ENCODE measurements around the gene CCSER1. TPM values are rescaled to one million over a fixed set of nuclear protein-coding genes. Genes with fewer than 3 reads are reported as not detected.

The CCSER1 gene
- total RNA-seq, 4 donors from 2014 or later = 3.2 to 17.3 (median 10.2) TPM

- ATAC-seq (ENCODE audit: low FRiP score) = no peak
- TF ChIP-seq CTCF (IDR thresholded peaks at IDR 0.05) = no peak
Measured at GRCh38 chr4:90254357-90254756, 127.2 kb downstream of the CCSER1 start.

GRCh38 chr4:90274175-90274574, 147.0 kb downstream of the CCSER1 start:
- ATAC-seq (ENCODE audit: low FRiP score) = no peak
- TF ChIP-seq CTCF (IDR thresholded peaks at IDR 0.05) = no peak
- DNase-seq (ENCODE audit: low spot score) = no peak

More at GRCh38 chr4:90254357-90254756, 127.2 kb downstream of the CCSER1 start:
- DNase-seq (ENCODE audit: low spot score) = no peak

- TF ChIP-seq CTCF (IDR thresholded peaks at IDR 0.05) = no peak
- ATAC-seq (ENCODE audit: low FRiP score) = no peak
Measured at GRCh38 chr4:90280954-90281353, 153.8 kb downstream of the CCSER1 start.

GRCh38 chr4:90281541-90282355, 154.6 kb downstream of the CCSER1 start:
- DNase-seq (ENCODE audit: low spot score) = no peak
- ATAC-seq (ENCODE audit: low FRiP score) = no peak
- no peak for TF ChIP-seq CTCF (IDR thresholded peaks at IDR 0.05)

More at GRCh38 chr4:90280954-90281353, 153.8 kb downstream of the CCSER1 start:
- DNase-seq (ENCODE audit: low spot score) = no peak

DNA sequence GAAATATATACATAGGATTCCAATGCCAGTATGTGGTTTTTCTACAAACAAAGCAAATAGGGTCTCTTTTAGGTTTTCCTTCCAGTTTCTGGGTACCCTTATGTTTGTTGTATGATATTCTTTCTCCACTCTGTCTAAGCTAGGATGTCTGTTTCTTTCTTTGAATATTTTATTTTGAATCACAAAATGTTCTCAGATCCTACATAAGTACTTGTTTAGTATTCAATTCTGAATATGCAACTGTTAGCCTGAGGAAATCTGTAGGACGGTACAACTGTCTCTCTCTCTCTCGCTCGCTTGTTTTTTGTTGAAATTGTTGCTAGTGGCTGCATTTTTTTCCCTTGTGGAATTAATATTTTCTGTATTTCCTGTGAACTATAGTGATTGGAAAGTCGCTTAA, 163.2 kb downstream of the CCSER1 start:
- DNase-seq (ENCODE audit: low spot score) (no peak), ATAC-seq (ENCODE audit: low FRiP score) (no peak)
- TF ChIP-seq CTCF (IDR thresholded peaks at IDR 0.05) = no peak

DNA sequence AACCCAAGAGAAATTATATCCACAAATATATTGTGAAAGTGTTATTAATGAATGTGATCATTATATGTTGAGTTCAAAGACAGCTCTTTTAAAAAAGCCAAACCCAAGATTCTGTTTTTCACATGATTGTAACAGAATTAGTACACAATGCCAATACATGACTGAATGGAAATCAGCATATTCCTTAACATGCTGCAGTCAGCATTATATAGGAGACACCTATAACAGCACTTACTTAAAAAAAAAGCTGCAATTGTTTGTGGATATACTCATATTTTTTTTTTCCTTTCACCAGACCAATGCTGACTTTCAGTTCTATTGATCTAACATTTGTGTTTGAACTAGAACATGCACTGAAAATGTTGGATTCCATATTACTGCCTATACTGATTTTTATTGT, 165.2 kb downstream of the CCSER1 start:
- no peak for TF ChIP-seq CTCF (IDR thresholded peaks at IDR 0.05)
- DNase-seq (ENCODE audit: low spot score) (no peak), ATAC-seq (ENCODE audit: low FRiP score) (no peak)

GRCh38 chr4:90293320-90293719, 166.1 kb downstream of the CCSER1 start:
- DNase-seq (ENCODE audit: low spot score) (no peak), ATAC-seq (ENCODE audit: low FRiP score) (no peak)

More at GRCh38 chr4:90293320-90293719, 166.1 kb downstream of the CCSER1 start:
- no peak for TF ChIP-seq CTCF (IDR thresholded peaks at IDR 0.05)

All from omental fat pad (tissue), 4 donors.